ENCODE data around the gene TSHZ2. TPM values are rescaled to one million over a fixed set of nuclear protein-coding genes. Genes with fewer than 3 reads are reported as not detected.

TSHZ2 gene
- total RNA-seq, 1 experiment from 2014 or later, result 0.07 TPM

- H2AK5ac ChIP-seq (ENCODE audit: insufficient read length, low read length), result no peak overlapping the region
- H2BK12ac ChIP-seq (ENCODE audit: insufficient read length, low read depth, low read length), result no peak overlapping the region
- Mint-ChIP-seq H3K27me3 (ENCODE audit: low read depth) (peaks cover 8% of the 10 kb centered on the region), H3K9me3 (peaks cover 0 to under 1% of the 10 kb centered on the region in 2 experiments; a peak in 1 of 5 replicates), H3K4me3 (no peak overlapping the region; a peak in 1 of 5 replicates), H3K4me1 (peaks cover 50 to 51% of the 10 kb centered on the region in 2 experiments), H3K27ac (no peak overlapping the region), H3K36me3 (ENCODE audit: insufficient read depth in 1 of 3, low read depth in 3 of 3) (no peaks in the 10 kb centered on the region; a peak in 1 of 7 replicates)
- H4K91ac ChIP-seq (ENCODE audit: insufficient read length, low read depth, low read length), result no peak overlapping the region
- no peaks in the 10 kb centered on the region for H3K27me3 ChIP-seq (ENCODE audit: insufficient read depth, low read length)
- no peaks in the 10 kb centered on the region for H4K20me1 ChIP-seq (ENCODE audit: control insufficient read depth, insufficient read depth, insufficient read length)
- no peaks in the 10 kb centered on the region for H3K79me2 ChIP-seq (ENCODE audit: insufficient read depth, low read length)
- H3K56ac ChIP-seq (ENCODE audit: insufficient read length, low read depth, low read length), result no peak overlapping the region
- peaks cover 3% of the 10 kb centered on the region for H3K23me2 ChIP-seq (ENCODE audit: insufficient read length, low read depth, low read length, poor library complexity, severe bottlenecking)
- no peak overlapping the region for H2BK120ac ChIP-seq (ENCODE audit: low read depth, low read length, poor library complexity, severe bottlenecking)
- no peaks in the 10 kb centered on the region for H3K79me1 ChIP-seq (ENCODE audit: insufficient read depth, low read depth, low read length, poor library complexity, severe bottlenecking)
- H4K8ac ChIP-seq (replicated peaks; ENCODE audit: insufficient read length, low read depth, low read length), result no peak overlapping the region
- WGBS (ENCODE audit: extremely low coverage, insufficient read length, low lambda C conversion rate), result no CpG with 5 or more reads among the region's 11 CpGs
- no peak overlapping the region for H2AFZ ChIP-seq (ENCODE audit: low read length)
- H3K4me2 ChIP-seq (ENCODE audit: insufficient read depth, insufficient read length, low read length), result no peak overlapping the region
- H3K27ac ChIP-seq (ENCODE audit: insufficient read length, low read depth, low read length), result no peak overlapping the region
- DNase-seq, result no peak
- no peak overlapping the region for H3K23ac ChIP-seq (ENCODE audit: insufficient read length, low read depth, low read length)
- peaks cover 15% of the 10 kb centered on the region for H3K4me1 ChIP-seq (ENCODE audit: insufficient read depth, low read length)
- no peak overlapping the region for H3K14ac ChIP-seq (ENCODE audit: insufficient read depth, low read length)
- H2BK20ac ChIP-seq (ENCODE audit: low read depth, low read length, poor library complexity, severe bottlenecking), result no peak overlapping the region
- no peak overlapping the region for H2BK5ac ChIP-seq (ENCODE audit: insufficient read length, low read length)
- no peak for TF ChIP-seq CTCF (conservative IDR thresholded peaks at IDR 0.05)
- no peak overlapping the region for H3K9ac ChIP-seq (ENCODE audit: extremely low read depth, insufficient read length, low read length)
- no peak overlapping the region for H3K4ac ChIP-seq (ENCODE audit: low read depth, low read length)
- H3T11ph ChIP-seq (ENCODE audit: low read length), result no peak overlapping the region
- H3K18ac ChIP-seq (ENCODE audit: insufficient read length, low read depth, low read length), result no peak overlapping the region
- H2BK15ac ChIP-seq (ENCODE audit: low read depth, low read length), result no peak overlapping the region
- no peak overlapping the region for H4K5ac ChIP-seq (ENCODE audit: insufficient read length, low read depth, low read length)
- no peaks in the 10 kb centered on the region for H3K9me3 ChIP-seq (ENCODE audit: control insufficient read depth, low read depth, low read length)
Measured at GRCh38 chr20:53284696-53285095, 312.5 kb downstream of the TSHZ2 start.

All from H9 (cell line).